GM21367 (cell line): ENCODE measurements around the gene PHKG1.
"Not testable (repeated sequence)": the region's sequence is repeated elsewhere in the genome, so short reads cannot be mapped to it uniquely, and the experiment has no call there.

Experiments
- ATAC-seq: cut with Tn5 transposase; IDR thresholded peaks from one replicate; pipeline ENCODE4 v1.9.1; 2021; ENCODE audit not compliant: unreplicated experiment

PHKG1 gene

GRCh38 chr7:56092789-56093531 is at the start of gene PHKG1:
Gene PHKG1, minus strand, starts transcription at chr7:56092952. Its CDS starts 4,011 bp downstream, at chr7:56088941.
- no peak for ATAC-seq

- not testable (repeated sequence) for ATAC-seq
Measured at GRCh38 chr7:56131062-56131461, 38.3 kb upstream of the PHKG1 start.

GRCh38 chr7:56127241-56127975 is 34.7 kb upstream of the PHKG1 start:
- no peak for ATAC-seq

GRCh38 chr7:56125831-56126230 is 33.1 kb upstream of the PHKG1 start:
- ATAC-seq, result no peak

- no peak for ATAC-seq
Measured at GRCh38 chr7:56124981-56125380, 32.2 kb upstream of the PHKG1 start.

GRCh38 chr7:56121440-56121839 is 28.7 kb upstream of the PHKG1 start:
- ATAC-seq, result no peak

- ATAC-seq, result no peak
Measured at GRCh38 chr7:56115852-56116538, 23.2 kb upstream of the PHKG1 start, which contains the start of gene NUPR2. Gene NUPR2, minus strand, starts transcription at chr7:56116417. Its CDS starts 103 bp downstream, at chr7:56116314.

- not testable (repeated sequence) for ATAC-seq
Measured at GRCh38 chr7:56112244-56112643, 19.5 kb upstream of the PHKG1 start.

- no peak for ATAC-seq
Measured at GRCh38 chr7:56110611-56111010, 17.9 kb upstream of the PHKG1 start.

- no peak for ATAC-seq
Measured at GRCh38 chr7:56107954-56108258, 15.2 kb upstream of the PHKG1 start.

GRCh38 chr7:56106108-56107073 is 13.6 kb upstream of the PHKG1 start, which contains the start of gene CHCHD2:
Gene CHCHD2, minus strand, starts transcription at chr7:56106476. Its CDS starts 63 bp downstream, at chr7:56106413.
- ATAC-seq, result peak; percentile 99

- ATAC-seq, result no peak
Measured at GRCh38 chr7:56105508-56105907, 12.8 kb upstream of the PHKG1 start.

GRCh38 chr7:56104138-56104537 is 11.4 kb upstream of the PHKG1 start:
- ATAC-seq, result not testable (repeated sequence)

- no peak for ATAC-seq
Measured at GRCh38 chr7:56099653-56100052, 6.9 kb upstream of the PHKG1 start.

- ATAC-seq, result not testable (repeated sequence)
Measured at GRCh38 chr7:56098187-56099008, 5.6 kb upstream of the PHKG1 start.

GRCh38 chr7:56097700-56098099 is 4.9 kb upstream of the PHKG1 start:
- no peak for ATAC-seq

GRCh38 chr7:56092388-56092787 is 364 bp downstream of the PHKG1 start:
- not testable (repeated sequence) for ATAC-seq

- ATAC-seq, result no peak
Measured at GRCh38 chr7:56091591-56091990, 1.2 kb downstream of the PHKG1 start.

GRCh38 chr7:56087445-56087844 is 5.3 kb downstream of the PHKG1 start:
- no peak for ATAC-seq

- ATAC-seq, result no peak
Measured at GRCh38 chr7:56086761-56087160, 6.0 kb downstream of the PHKG1 start.
